HG03196 (cell line): Measurements from ENCODE around the gene LIFR.

Source experiments
- ATAC-seq: cut with Tn5 transposase; IDR thresholded peaks from one replicate; pipeline ENCODE4 v1.9.1; 2021; ENCODE audit not compliant: unreplicated experiment

LIFR gene

DNA sequence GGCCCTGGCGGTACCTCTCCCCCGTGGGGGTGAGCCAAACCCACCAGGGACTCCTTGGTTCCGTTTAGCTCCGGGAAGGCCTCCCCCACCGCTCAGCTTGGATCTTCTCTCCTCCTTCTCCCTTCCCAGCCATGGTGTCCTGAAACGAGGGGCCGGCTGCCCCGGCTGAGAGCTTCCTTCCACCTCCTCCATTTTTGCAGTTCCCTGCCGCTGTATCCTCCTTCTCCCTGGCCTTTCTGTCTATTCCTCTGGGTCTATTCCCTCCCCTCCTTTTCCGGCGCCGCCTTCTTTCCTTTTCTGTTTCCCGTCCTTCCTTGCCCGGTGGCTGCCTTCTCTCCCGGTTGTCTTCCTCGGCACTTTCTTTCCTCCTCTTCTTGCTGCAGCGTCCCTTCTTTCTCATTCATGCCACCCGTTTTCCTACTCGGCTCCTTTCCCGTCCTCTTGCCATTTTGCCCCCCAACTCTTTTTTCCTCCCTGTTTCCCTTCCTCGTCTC, 110.4 kb downstream of the LIFR start:
- no peak for ATAC-seq

GRCh38 chr5:38445374-38446028, 110.9 kb downstream of the LIFR start:
- no peak for ATAC-seq

DNA sequence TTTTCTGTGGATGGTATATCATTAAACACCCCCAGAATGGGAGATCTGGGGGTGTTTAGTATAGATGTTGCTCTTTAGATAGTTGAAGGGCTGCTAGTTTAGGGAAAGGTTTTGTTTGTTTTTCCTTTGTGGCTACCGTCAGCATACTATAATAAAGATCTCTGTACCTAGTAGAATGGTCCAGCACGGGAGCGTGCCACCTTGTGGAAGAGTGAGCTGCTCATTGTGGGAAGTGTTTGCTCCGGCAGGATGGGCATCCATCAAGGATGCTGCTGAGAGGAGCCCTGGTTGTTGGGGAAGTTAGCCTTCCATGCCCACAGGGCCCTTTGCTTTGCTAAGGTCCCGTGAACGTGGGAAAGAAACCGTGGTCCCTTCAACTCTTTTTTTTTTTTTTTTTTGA, 113.1 kb downstream of the LIFR start:
- no peak for ATAC-seq

GRCh38 chr5:38442247-38442573, 114.2 kb downstream of the LIFR start:
- no peak for ATAC-seq

GRCh38 chr5:38441453-38442246, 114.8 kb downstream of the LIFR start:
- ATAC-seq: peak; percentile 95

DNA sequence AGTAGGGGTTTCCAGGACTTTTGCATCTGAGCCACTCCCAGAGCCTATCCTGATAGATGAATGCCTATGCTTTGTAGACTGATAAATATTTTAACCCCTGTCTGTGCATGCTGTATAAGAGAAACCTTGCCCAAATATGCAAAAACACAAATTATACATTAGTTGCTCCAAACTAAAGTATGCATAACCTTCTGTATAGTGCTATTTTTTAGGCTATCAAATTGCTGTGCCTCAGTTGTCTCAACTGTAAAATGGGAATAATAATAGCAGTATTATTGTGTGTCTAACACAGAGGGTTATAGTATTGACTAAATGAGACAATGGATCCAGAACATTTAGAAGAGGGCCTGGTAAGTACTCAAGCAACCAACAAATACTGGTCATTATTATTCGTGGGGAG, 117.7 kb downstream of the LIFR start:
- no peak for ATAC-seq

- ATAC-seq: no peak
Observed at GRCh38 chr5:38434966-38435705, 121.3 kb downstream of the LIFR start.

- ATAC-seq: no peak
Observed at GRCh38 chr5:38433160-38433861, 123.1 kb downstream of the LIFR start.

DNA sequence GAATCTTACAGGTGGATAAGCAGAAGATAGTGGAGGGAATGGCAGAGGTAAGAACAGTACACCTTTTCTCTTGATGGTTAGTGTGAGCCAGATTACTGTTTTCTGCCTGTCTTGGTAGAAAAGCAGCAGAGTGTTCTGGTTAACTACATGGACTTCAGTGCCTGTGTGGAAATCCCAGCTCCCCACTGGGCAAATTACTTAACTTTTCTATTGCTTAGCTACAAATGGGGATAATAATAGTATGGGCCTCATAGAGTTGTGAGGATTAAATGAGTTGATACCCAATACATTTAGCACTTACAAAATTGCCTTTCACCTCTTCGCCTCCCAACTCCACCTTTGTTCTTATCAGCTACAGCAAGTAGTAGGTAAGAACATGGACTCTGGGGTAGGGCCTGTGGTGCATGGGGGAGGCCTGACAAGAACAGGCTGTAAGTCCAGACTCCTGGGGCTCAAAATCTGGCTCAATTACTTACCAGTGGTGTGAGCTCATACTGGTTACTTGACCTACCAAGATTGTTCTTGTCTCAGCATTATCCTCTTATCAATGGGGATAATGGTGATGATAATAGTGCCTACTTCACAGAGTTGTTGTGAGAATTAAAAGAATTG, 125.1 kb downstream of the LIFR start:
- no peak for ATAC-seq

- ATAC-seq: no peak
Observed at GRCh38 chr5:38426986-38427950, 129.2 kb downstream of the LIFR start.

- no peak for ATAC-seq
Observed at GRCh38 chr5:38426490-38426889, 130.0 kb downstream of the LIFR start.
